H9 (cell line): ENCODE data around the gene RNU4-1. TPM values are rescaled to one million over a fixed set of nuclear protein-coding genes. Genes with fewer than 3 reads are reported as not detected.

Experiments
- DNase-seq: peaks from one replicate; pipeline ENCODE4 v3.0.0-alpha.2; 2017
- H2AFZ ChIP-seq: one replicate; pipeline ENCODE4 v1.6.1; 2013; ENCODE audit warnings: mild to moderate bottlenecking, low read length, control low read depth, moderate library complexity
- H2AK5ac ChIP-seq: 2 replicates; pipeline ENCODE4 v1.6.1; 2013; ENCODE audit warnings: low read length, control low read depth, mixed read lengths; ENCODE audit not compliant: insufficient read length
- H2BK120ac ChIP-seq: one replicate; pipeline ENCODE4 v1.6.1; 2013; ENCODE audit warnings: low read depth, mild to moderate bottlenecking, low read length, control low read depth, inconsistent platforms; ENCODE audit not compliant: poor library complexity, severe bottlenecking
- H2BK12ac ChIP-seq: 2 replicates; pipeline ENCODE4 v1.6.1; 2013; ENCODE audit warnings: low read length, control low read depth, mixed read lengths, low read depth; ENCODE audit not compliant: insufficient read length
- H2BK15ac ChIP-seq: 2 replicates; pipeline ENCODE4 v1.6.1; 2013; ENCODE audit warnings: low read depth, low read length, control low read depth
- H2BK20ac ChIP-seq: one replicate; pipeline ENCODE4 v1.6.1; 2013; ENCODE audit warnings: low read depth, mild to moderate bottlenecking, low read length, control low read depth, inconsistent platforms; ENCODE audit not compliant: poor library complexity, severe bottlenecking
- H2BK5ac ChIP-seq: 2 replicates; pipeline ENCODE4 v1.6.1; 2013; ENCODE audit warnings: low read length, control low read depth, mixed read lengths; ENCODE audit not compliant: insufficient read length
- H3K14ac ChIP-seq: 2 replicates; pipeline ENCODE4 v1.6.1; 2013; ENCODE audit warnings: low read length, control low read depth; ENCODE audit not compliant: insufficient read depth
- H3K18ac ChIP-seq: 2 replicates; pipeline ENCODE4 v1.6.1; 2013; ENCODE audit warnings: low read depth, mild to moderate bottlenecking, mixed read lengths, low read length, control low read depth; ENCODE audit not compliant: insufficient read length
- H3K23ac ChIP-seq: 2 replicates; pipeline ENCODE4 v1.6.1; 2013; ENCODE audit warnings: low read length, control low read depth, mixed read lengths, low read depth; ENCODE audit not compliant: insufficient read length
- H3K23me2 ChIP-seq: 2 replicates; pipeline ENCODE4 v1.6.1; 2013; ENCODE audit warnings: low read depth, mild to moderate bottlenecking, mixed read lengths, low read length, control low read depth; ENCODE audit not compliant: insufficient read length, poor library complexity, severe bottlenecking
- H3K27ac ChIP-seq: 2 replicates; pipeline ENCODE4 v1.5.1; 2013; ENCODE audit warnings: low read length, control low read depth, mixed read lengths, low read depth; ENCODE audit not compliant: insufficient read length
- H3K27me3 ChIP-seq: 2 replicates; pipeline ENCODE4 v1.6.1; 2013; ENCODE audit warnings: low read length, control low read depth, inconsistent platforms; ENCODE audit not compliant: insufficient read depth
- H3K4ac ChIP-seq: 2 replicates; pipeline ENCODE4 v1.6.1; 2013; ENCODE audit warnings: low read depth, mild to moderate bottlenecking, control low read depth, inconsistent platforms, low read length, moderate library complexity
- H3K4me1 ChIP-seq: 2 replicates; pipeline ENCODE4 v1.6.1; 2013; ENCODE audit warnings: low read length, control low read depth, inconsistent platforms; ENCODE audit not compliant: insufficient read depth
- H3K4me2 ChIP-seq: 2 replicates; pipeline ENCODE4 v1.6.1; 2013; ENCODE audit warnings: low read length, control low read depth, mixed read lengths; ENCODE audit not compliant: insufficient read length, insufficient read depth
- H3K56ac ChIP-seq: 2 replicates; pipeline ENCODE4 v1.6.1; 2013; ENCODE audit warnings: low read depth, mild to moderate bottlenecking, mixed read lengths, low read length, control low read depth; ENCODE audit not compliant: insufficient read length
- H3K79me1 ChIP-seq: 2 replicates; pipeline ENCODE4 v1.6.1; 2013; ENCODE audit warnings: low read depth, mild to moderate bottlenecking, moderate library complexity, low read length, control low read depth, inconsistent platforms; ENCODE audit not compliant: insufficient read depth, poor library complexity, severe bottlenecking
- H3K79me2 ChIP-seq: 2 replicates; pipeline ENCODE4 v1.6.1; 2013; ENCODE audit warnings: low read length, control low read depth, inconsistent platforms; ENCODE audit not compliant: insufficient read depth
- H3K9ac ChIP-seq: 2 replicates; pipeline ENCODE4 v1.6.1; 2013; ENCODE audit warnings: low read length, control low read depth, mixed read lengths; ENCODE audit not compliant: insufficient read length; ENCODE audit errors: extremely low read depth
- H3K9me3 ChIP-seq: one replicate; pipeline ENCODE4 v1.6.1; 2013; ENCODE audit warnings: low read depth, low read length, inconsistent platforms; ENCODE audit not compliant: control insufficient read depth
- H3T11ph ChIP-seq: one replicate; pipeline ENCODE4 v1.6.1; 2013; ENCODE audit warnings: mild to moderate bottlenecking, low read length, control low read depth, inconsistent platforms
- H4K20me1 ChIP-seq: one replicate; pipeline ENCODE4 v1.6.1; 2013; ENCODE audit not compliant: control insufficient read depth, insufficient read length, insufficient read depth
- H4K5ac ChIP-seq: 2 replicates; pipeline ENCODE4 v1.6.1; 2013; ENCODE audit warnings: low read depth, mild to moderate bottlenecking, mixed read lengths, low read length, control low read depth; ENCODE audit not compliant: insufficient read length
- H4K8ac ChIP-seq: replicated peaks from 2 replicates; pipeline ENCODE4 v1.6.1; 2013; ENCODE audit warnings: low read length, control low read depth, mixed read lengths, low read depth; ENCODE audit not compliant: insufficient read length
- H4K91ac ChIP-seq: 2 replicates; pipeline ENCODE4 v1.6.1; 2013; ENCODE audit warnings: low read depth, mild to moderate bottlenecking, moderate library complexity, mixed read lengths, low read length, control low read depth; ENCODE audit not compliant: insufficient read length
- H3K27ac Mint-ChIP-seq, 3 experiments: 2 replicates in 2 of 3; 3 replicates in 1 of 3; pipeline ENCODE4 v1.8.0; 2020 to 2021; ENCODE audit warnings: mixed read lengths in 3 of 3, mild to moderate bottlenecking in 1 of 3, moderate library complexity in 1 of 3
- H3K27me3 Mint-ChIP-seq: 2 replicates; pipeline ENCODE4 v1.8.0; 2021; ENCODE audit warnings: low read depth, mild to moderate bottlenecking, moderate library complexity, mixed read lengths
- H3K36me3 Mint-ChIP-seq, 3 experiments: 2 replicates in 2 of 3; 3 replicates in 1 of 3; pipeline ENCODE4 v1.8.0; 2020 to 2021; ENCODE audit warnings: low read depth in 3 of 3, mixed read lengths in 3 of 3; ENCODE audit not compliant: insufficient read depth in 1 of 3
- H3K4me1 Mint-ChIP-seq, 2 experiments: 2 replicates each; pipeline ENCODE4 v1.8.0; 2020; ENCODE audit warnings: mixed read lengths in 2 of 2
- H3K4me3 Mint-ChIP-seq, 2 experiments: 2 replicates in 1 of 2; 3 replicates in 1 of 2; pipeline ENCODE4 v1.8.0; 2020 to 2021; ENCODE audit warnings: mild to moderate bottlenecking in 2 of 2, mixed read lengths in 2 of 2, moderate library complexity in 1 of 2
- H3K9me3 Mint-ChIP-seq, 2 experiments: 2 replicates in 1 of 2; 3 replicates in 1 of 2; pipeline ENCODE4 v1.8.0; 2020; ENCODE audit warnings: mild to moderate bottlenecking in 2 of 2, mixed read lengths in 2 of 2, moderate library complexity in 1 of 2
- CTCF ChIP-seq: fragments of 200-600 bp; sonication (generic); conservative IDR thresholded peaks from 3 replicates; pipeline ENCODE4 v1.8.0; 2021; ENCODE audit warnings: antibody characterized with exemption, mild to moderate bottlenecking
- WGBS: extraction: QIAGEN DNeasy Blood & Tissue Kit; methylation state at CpG from one replicate; pipeline ENCODE4 v1.1.7; 2013; ENCODE audit warnings: missing lambda C conversion rate, low lambda C conversion rate, mixed read lengths; ENCODE audit not compliant: insufficient read length; ENCODE audit errors: extremely low coverage; 5-methylcytosine and 5-hydroxymethylcytosine counted together
- total RNA-seq: library from RNA; stranded (reverse); gene quantifications from 2 replicates; pipeline ENCODE4 v1.2.1, GENCODE V29; 2021

RNU4-1 gene
- total RNA-seq, 1 experiment from 2014 or later = 3,262 TPM

GRCh38 chr12:120262852-120263747, 29.9 kb downstream of the RNU4-1 start:
- peak overlapping the region; percentile 50 for H3K4me2 ChIP-seq
- H4K20me1 ChIP-seq = no peaks in the 10 kb centered on the region
- no peak overlapping the region for H4K91ac ChIP-seq
- H3K79me1 ChIP-seq = peaks cover 3% of the 10 kb centered on the region
- H3K4ac ChIP-seq = no peak overlapping the region
- peak; percentile 29 for DNase-seq
- H3K23ac ChIP-seq = no peak overlapping the region
- no peak overlapping the region for H2BK5ac ChIP-seq
- peaks cover 12% of the 10 kb centered on the region for H3K4me1 ChIP-seq
- H4K8ac ChIP-seq = no peak overlapping the region
- peaks cover 8% of the 10 kb centered on the region for H3K23me2 ChIP-seq
- H2BK120ac ChIP-seq = no peak overlapping the region
- H3K27ac ChIP-seq = no peak overlapping the region
- peaks cover 48% of the 10 kb centered on the region; the same call in 1 of the 2 replicates for H3K79me2 ChIP-seq
- no peak overlapping the region for H2BK12ac ChIP-seq
- no peak overlapping the region for H2AFZ ChIP-seq
- no peak overlapping the region for H4K5ac ChIP-seq
- no peak overlapping the region for H3K14ac ChIP-seq
- Mint-ChIP-seq H3K9me3 (no peaks in the 10 kb centered on the region), H3K4me3 (peak overlapping the region; percentile 75 to 87; a peak in 3 of 5 replicates), H3K36me3 (peaks cover 0 to 5% (median 5%) of the 10 kb centered on the region in 3 experiments; a peak in 3 of 7 replicates), H3K27ac (peak overlapping the region in 1 of 3 experiments; percentile 27; a peak in 3 of 7 replicates), H3K4me1 (peaks cover 43 to 58% of the 10 kb centered on the region in 2 experiments), H3K27me3 (no peaks in the 10 kb centered on the region)
- H3K9ac ChIP-seq = peak overlapping the region; percentile 16
- no peak for TF ChIP-seq CTCF
- H3K9me3 ChIP-seq = no peaks in the 10 kb centered on the region
- no peak overlapping the region for H2AK5ac ChIP-seq
- no peak overlapping the region for H2BK20ac ChIP-seq
- H3K18ac ChIP-seq = no peak overlapping the region
- WGBS = no CpG with 5 or more reads among the region's 15 CpGs
- no peaks in the 10 kb centered on the region for H3K27me3 ChIP-seq
- no peak overlapping the region for H3T11ph ChIP-seq
- H2BK15ac ChIP-seq = no peak overlapping the region
- no peak overlapping the region for H3K56ac ChIP-seq
